Esophagus squamous epithelium (tissue), 4 donors: Measurements from ENCODE around the gene UBE2D1.

Experiments
- CTCF ChIP-seq, 6 experiments: fragments of 450-650 bp in 4 of 6; fragments of 200-600 bp in 2 of 6; sonication (generic) in 2 of 6; IDR thresholded peaks; one replicate each; pipeline ENCODE4 v1.5.1; 2016 to 2019; ENCODE audit warnings: antibody characterized with exemption in 6 of 6, mild to moderate bottlenecking in 4 of 6, moderate library complexity in 4 of 6
- POLR2A ChIP-seq, 4 donors: fragments of 450-650 bp; IDR thresholded peaks; one replicate each; pipeline ENCODE4 v1.6.1; 2017; ENCODE audit warnings: antibody characterized with exemption in 4 of 4, mild to moderate bottlenecking in 4 of 4, moderate library complexity in 3 of 4

GRCh38 chr10:58412502-58412961, 77.7 kb downstream of the UBE2D1 start:
- no peak for TF ChIP-seq CTCF (IDR thresholded peaks at IDR 0.05)
- no peak for TF ChIP-seq POLR2A (IDR thresholded peaks at IDR 0.05)
